Activated CD4-positive, alpha-beta T cell treated with anti-CD3 and anti-CD28 coated beads, Interleukin-2, amount 50 U/mL, for 16 hours (primary cell): ENCODE measurements around the gene CACNA1C.

Source experiments
- DNase-seq: peaks from one replicate; pipeline ENCODE4 v3.0.0-alpha.2; 2020

CACNA1C gene

GRCh38 chr12:2052826-2053678, at the start of gene CACNA1C:
TSS of gene CACNA1C (plus strand) at chr12:2052987. CDS start at chr12:2053563, 576 bp downstream.
- DNase-seq, result peak; percentile 42

DNA sequence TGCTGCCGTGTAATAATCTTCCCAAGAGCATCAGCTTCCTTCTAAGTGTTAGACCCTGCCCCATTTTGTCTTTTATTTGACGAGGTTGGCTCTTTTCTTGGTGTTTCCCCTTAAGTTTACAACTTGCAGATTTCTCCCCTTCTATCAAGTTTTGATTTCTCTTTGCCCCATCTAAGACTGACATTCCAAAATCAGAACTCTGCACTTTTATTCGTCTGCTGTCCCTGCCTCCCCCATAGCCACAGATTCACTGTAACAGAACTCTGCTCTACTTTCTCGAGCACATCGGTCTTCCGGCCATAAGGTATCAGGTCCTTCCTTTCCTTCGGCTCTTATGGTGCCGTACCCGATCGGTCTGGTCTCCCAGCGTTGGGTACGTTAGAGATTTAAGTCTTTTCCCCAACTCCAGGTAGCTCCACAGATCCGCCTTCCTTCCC, 49.1 kb upstream of the CACNA1C start:
- no peak for DNase-seq

DNA sequence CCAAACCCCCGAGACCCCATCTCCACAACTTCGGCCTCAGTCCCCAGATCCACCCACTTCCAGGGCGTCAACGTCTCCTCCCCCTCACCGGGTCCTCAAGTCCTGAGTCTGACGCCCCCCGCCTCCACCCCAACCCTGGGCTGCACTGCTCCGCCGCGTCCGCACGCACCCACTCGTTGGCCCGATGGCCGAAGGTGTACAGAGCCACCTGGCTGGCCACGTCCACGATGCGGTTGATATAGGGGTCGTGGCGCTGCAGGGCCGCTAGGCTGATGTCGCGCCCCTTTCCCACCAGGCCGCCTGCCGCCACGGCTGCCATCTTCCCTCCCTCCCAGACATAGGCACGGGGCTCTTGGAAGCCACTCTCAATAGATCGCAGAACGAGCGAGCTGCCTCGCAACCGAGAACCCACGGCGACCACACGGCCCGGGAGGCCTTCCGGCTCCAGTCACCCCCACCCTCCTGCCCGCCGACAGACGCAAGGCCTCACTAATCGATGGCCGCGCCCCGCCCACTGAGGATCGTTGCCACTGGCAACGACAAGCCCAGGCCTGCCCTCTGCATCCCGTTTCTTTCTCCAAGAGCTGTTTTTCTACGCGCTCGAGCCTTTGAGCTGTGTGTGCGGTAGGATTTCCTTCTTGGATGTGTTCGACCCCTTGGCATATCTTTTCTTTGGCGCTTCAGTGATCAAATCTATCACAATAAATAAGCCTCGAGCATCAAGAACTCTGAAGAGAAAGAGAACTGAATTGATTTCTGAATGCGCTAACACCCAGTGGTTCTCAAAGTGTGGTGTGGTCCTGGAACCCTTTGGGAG, 48.5 kb upstream of the CACNA1C start, which contains the start of gene DCP1B:
TSS of gene DCP1B (minus strand) at position 345 of the 817 bp plus-strand sequence. CDS start at position 319, 26 bp downstream.
- peak; percentile 98 for DNase-seq

DNA sequence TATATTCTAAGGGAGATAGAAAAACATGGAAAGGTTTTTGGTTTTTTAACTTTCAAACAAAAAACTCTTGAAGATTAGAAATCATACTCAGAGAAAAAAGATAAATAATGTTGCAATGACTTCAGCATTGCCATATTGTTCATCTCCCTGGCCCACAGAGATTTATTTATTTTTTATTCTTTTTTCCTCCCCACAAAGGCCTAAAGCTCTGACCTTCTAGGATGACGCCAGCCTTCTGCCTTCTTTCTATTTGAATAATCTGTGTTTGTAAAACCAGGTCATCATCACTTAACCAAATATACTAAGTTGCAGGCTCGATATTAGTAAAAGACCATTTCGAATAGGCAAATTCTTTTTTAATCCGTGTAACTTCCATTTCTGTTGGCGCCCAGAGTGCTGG, 44.1 kb upstream of the CACNA1C start:
- peak; percentile 9 for DNase-seq

GRCh38 chr12:2009623-2010022, 43.2 kb upstream of the CACNA1C start:
- DNase-seq, result peak; percentile 8

GRCh38 chr12:2011643-2012607, 40.9 kb upstream of the CACNA1C start:
- no peak for DNase-seq

DNA sequence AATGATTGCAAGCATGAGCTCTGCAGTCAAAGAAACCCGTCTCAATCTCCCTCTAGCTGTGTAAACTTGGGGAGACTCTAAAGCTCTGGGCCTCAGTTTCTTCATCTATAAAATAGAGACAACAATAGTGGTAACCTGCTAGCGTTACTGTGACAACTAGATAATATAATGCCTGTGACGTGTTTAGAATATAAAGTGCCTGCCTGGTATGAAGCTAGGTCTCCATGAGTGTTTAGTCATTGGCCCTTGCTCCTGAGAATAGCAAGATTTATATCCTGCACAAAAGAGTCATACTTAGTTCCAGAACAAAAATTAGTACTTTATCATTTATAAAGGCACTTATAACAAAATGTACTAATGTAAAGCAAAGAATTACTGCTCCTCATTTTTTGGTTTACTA, 39.7 kb upstream of the CACNA1C start:
- DNase-seq, result no peak

DNA sequence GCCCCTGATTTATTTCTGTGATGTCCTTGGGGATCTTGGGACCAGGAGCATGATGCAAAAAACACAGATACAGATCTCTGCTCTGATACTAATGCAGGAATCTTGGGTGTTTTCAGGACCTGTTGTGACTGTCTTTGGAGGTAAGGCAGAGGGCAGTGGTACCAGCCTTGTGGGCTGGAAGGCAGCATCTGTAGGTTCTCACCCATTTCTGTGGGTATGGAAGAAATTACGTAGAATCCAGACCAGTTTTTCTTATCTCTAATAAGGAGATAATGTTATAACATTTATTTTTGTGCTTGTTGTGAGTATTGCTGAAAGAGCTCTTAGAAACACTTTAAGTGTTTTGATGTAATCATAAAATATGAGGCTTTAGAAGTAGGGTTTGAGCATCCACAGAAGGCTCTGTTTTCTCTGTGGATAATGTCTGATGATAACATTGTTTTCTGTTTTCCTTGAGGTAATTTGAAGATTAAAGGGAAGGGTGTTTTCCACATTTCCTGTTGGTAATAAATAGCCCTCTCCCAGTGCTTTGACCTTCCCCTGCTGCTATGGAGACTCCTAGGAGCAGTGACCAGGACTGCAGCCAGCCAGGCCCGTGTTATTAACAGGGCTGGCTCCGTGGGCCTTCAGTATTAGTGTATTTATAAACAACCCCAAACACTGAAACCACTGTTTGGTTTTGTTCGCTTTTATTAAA, 39.1 kb upstream of the CACNA1C start:
- no peak for DNase-seq

GRCh38 chr12:2014231-2014630, 38.6 kb upstream of the CACNA1C start:
- no peak for DNase-seq

- DNase-seq, result peak; percentile 56
These were observed 35.8 kb upstream of the CACNA1C start for GRCh38 chr12:2016862-2017545.

DNA sequence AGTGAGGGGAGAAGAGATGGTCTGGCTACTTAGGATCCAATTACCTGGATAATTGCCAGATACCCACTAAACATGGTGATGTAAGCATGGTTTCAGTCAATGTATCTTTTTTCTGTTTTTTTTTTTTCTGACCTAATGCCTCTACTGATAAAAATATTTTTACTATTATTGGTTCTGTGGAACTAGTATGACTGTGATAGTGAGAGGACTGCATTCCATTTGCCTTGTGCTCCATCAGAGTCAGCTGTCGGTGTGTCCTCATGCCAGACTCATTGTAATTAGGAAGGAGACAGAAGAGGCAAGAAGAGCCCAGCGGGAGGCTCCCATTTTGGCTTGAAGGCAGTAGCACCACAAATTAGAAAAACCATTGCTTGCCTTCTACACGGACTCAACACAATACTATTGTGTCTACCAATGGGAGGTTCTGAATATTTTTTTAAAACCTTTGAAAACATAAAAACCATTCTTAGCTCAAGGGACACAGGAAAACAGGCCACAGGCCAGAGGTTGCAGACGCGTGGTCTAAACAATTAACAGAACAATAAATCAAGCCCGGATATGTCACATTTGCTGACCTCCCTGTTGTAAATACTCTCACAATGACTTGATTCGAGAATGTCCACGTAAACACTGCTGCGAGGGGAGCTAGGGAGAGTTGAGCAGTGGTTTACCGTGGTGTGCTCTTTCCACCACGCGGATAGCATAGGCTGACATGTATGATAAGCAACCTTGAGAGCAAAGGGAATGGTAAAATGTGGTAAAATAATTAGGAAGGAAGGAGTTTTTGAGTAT, 35.0 kb upstream of the CACNA1C start:
- DNase-seq, result peak; percentile 28

- no peak for DNase-seq
These were observed 34.4 kb upstream of the CACNA1C start for GRCh38 chr12:2018391-2018790.

DNA sequence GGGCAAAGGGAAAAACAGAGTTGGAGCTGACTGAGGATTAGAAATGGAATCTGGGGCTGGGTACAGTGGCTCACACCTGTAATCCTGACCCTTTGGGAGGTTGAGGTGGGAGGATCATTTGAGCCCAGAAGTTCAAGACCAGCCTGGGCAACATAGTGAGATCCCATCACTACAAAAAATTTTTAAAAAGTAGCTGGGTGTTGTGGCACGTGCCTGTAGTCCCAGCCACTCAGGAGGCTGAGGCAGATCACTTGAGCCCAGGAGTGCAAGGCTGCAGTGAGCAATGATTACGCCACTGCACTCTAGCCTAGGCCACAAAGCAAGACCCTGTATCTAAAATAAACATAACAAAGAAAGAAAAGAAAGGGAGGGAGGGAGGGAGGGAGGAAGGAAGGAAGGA, 33.7 kb upstream of the CACNA1C start:
- DNase-seq, result no peak

DNA sequence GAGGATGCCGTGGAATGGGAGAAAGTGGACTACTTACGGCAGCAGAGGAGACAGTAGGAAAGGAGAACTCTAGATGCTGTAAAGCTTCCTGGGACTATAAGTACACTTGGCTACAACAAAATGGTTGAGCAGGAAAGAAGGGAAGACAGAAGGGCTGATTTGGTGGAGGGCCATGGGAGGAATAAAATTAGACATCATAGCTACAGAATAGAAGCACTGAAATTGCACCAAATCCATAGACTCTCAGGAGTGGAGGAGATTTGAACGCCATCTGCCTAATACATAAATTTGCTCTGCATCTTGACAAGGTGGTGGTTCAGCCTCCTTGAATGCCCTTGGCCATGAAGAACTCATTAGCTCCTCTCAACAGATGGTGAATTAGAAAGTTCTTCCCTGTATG, 32.3 kb upstream of the CACNA1C start:
- no peak for DNase-seq

DNA sequence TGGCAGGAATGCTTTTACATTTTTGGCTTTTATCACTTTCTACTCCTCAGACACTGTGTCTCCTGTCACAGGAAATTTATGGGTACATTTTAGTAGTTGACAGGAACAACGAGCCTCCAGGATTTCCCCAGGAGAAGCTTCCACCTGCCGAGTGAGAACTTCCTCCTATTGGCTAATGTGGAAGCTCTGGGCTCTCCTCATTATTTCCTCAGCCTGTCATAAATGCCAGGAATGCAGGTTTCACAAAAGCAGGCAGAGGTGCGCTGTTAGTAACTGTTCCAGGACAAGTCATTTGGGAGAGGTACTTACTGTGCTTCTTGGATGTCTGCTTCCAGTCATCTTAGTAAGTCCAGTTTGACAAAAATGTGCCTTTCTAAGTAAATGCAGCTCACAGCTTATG, 29.4 kb upstream of the CACNA1C start:
- DNase-seq, result no peak

DNA sequence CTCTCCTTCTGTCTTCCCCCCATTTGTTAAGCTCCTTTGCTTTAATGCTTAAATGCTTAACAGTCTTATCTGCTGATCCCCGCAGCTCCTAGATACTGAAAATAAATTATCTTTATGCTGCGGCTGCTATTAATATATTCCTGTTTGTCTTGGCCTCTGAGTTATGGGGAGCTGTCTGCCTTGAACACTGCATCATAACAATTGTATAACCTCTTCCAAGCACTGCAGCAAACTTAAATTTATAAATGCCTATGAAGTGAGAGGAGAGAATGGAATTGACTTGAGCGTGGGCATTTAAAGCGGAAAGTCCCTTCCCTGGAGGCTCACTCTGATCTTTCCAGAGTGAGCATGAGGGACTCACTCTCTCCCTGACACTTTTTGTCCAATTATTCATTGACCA, 25.4 kb upstream of the CACNA1C start:
- no peak for DNase-seq

- no peak for DNase-seq
These were observed 22.9 kb upstream of the CACNA1C start for GRCh38 chr12:2029851-2030250.

- DNase-seq, result no peak
These were observed 20.3 kb upstream of the CACNA1C start for GRCh38 chr12:2032506-2032905.

DNA sequence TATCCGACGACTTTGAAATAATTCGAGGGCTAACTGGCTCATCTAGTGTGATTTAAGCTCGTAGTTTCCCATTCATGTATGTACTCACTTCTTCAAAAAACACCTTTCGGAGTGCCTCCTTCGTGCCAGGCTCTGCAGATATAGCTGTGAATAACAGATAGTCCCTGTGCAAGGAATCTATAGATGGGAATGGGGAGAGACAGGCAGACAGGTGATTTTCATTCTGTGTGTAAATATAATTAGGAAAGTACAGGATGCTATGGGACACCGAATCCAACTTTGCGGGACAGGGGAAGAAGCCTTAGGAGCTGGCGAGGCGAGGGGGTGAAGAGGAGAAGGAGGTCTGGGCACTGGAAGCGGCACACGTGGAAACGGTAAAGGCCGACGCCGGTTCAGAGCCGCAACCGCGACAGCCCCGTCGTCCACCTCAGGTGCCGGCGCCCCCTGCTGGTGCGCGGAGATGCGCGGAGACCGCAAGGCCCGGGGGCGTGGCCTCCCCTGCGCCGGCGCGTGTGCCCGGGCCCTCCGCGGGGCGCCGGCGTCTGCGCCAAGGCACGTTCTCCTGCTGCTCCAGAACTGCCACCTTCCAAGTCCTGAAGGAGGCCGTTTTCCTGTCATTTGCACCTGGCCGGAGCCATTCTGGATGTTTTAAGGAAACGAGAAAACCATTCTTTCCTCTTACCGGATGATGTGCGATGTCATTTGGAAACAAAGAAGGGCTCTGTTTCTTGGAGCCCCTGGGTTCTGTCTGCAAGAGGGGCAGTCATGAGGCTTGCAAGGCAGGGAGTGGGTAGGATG, 18.0 kb upstream of the CACNA1C start:
- DNase-seq, result peak; percentile 86
